Muscle of leg (tissue), 11 donors: ENCODE data around the gene LRRC61. TPM values are rescaled to one million over a fixed set of nuclear protein-coding genes. Genes with fewer than 3 reads are reported as not detected.

ENCODE experiments used
- DNase-seq: peaks from one replicate; pipeline ENCODE4 v3.0.0; 2013
- H3K27ac ChIP-seq: one replicate; pipeline ENCODE4 v1.5.1; 2013; ENCODE audit warnings: mild to moderate bottlenecking, low read length, control low read depth
- H3K27me3 ChIP-seq: one replicate; pipeline ENCODE4 v1.6.1; 2013; ENCODE audit warnings: low read length; ENCODE audit not compliant: control insufficient read depth, insufficient read depth
- H3K36me3 ChIP-seq: one replicate; pipeline ENCODE4 v1.6.1; 2013; ENCODE audit warnings: low read length; ENCODE audit not compliant: control insufficient read depth, insufficient read depth
- H3K4me1 ChIP-seq: one replicate; pipeline ENCODE4 v1.6.1; 2013; ENCODE audit warnings: low read length; ENCODE audit not compliant: control insufficient read depth, insufficient read depth
- H3K4me3 ChIP-seq: one replicate; pipeline ENCODE4 v1.5.1; 2013; ENCODE audit warnings: low read length, control low read depth
- H3K9me3 ChIP-seq: replicated peaks from 2 replicates; pipeline ENCODE4 v1.6.1; 2013; ENCODE audit warnings: low read depth, low read length; ENCODE audit not compliant: control insufficient read depth
- WGBS: methylation state at CpG from one replicate; pipeline ENCODE4 v1.1.5; 2013; ENCODE audit warnings: missing lambda C conversion rate; ENCODE audit not compliant: insufficient coverage; 5-methylcytosine and 5-hydroxymethylcytosine counted together
- polyA plus RNA-seq, 8 donors: library from polyadenylated mRNA; unstranded; fragments of 120-200 nt; gene quantifications; one replicate each; pipeline versions ENCODE4 v1.2.1 to v1.2.3, GENCODE V29; 2013; ENCODE audit warnings: inconsistent platforms in 1 of 8, low replicate concordance in 1 of 8; ENCODE audit not compliant: insufficient read length in 8 of 8, insufficient read depth in 1 of 8
- total RNA-seq: library from RNA; stranded (reverse); fragments of 120-200 nt; gene quantifications from one replicate; pipeline ENCODE4 v1.2.4, GENCODE V29; 2013

Gene LRRC61
- total and polyA plus RNA-seq, 9 donors: 3.6 to 11.9 (median 7.6) TPM

DNA sequence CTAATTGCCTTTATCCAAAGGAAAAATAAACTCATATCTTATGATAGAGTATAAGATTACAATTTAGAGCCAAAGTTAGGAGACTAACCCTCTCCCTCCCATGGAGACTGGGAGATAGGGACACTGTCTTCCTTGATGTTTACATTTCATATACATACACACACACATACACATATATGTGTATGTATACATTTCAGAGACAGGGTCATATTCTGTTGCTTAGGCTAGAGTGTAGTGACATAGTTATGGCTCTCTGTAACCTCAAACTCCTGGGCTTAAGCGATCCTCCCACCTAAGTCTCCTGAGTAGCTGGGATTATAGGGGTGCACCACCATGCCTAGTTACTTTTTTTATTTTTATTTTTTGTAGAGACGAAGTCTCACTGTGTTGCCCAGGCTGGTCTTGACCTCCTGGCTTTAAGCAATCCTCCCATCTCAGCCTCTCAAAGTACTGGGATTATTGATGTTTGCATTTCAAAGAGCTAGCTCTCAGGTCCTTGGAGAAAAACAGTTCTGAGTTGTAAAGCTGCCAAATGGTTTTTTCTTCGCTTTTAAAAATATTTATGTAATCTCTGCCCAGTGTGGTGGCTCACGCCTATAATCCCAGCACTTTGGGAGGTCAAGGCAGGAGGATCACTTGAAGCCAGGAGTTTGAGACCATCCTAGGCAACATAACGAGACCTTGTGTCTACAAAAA lies 37.4 kb downstream of the LRRC61 start:
- Histone ChIP-seq H3K27me3 (no peaks in the 10 kb centered on the region), H3K4me1 (peaks cover 30% of the 10 kb centered on the region), H3K9me3 (no peaks in the 10 kb centered on the region), H3K4me3 (no peak overlapping the region), H3K27ac (no peak overlapping the region), H3K36me3 (no peaks in the 10 kb centered on the region)
- no CpG with 5 or more reads among the region's 5 CpGs for WGBS
- DNase-seq: no peak

DNA sequence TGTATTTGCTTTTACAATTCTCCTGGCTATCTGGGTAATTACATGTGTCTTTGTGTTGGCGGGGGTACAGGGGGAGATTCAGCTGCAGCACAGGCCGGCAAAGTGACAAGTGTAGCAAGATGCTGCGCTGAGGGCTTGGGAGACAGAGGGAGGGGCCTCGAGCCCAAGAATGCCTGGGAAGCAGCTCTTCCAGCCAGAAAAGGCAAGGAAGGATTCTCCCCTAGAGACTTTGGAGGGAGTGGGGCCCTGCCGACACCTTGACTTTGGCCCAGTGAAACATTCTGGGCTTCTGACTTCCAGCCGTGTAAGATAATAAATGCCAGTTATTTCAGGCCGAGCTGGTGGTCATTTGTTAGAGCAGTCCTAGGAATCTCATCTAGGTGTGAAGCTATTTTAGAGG lies 38.2 kb downstream of the LRRC61 start:
- 21% methylated on average over 7 of the region's 7 CpGs for WGBS
- Histone ChIP-seq H3K36me3 (no peaks in the 10 kb centered on the region), H3K9me3 (no peaks in the 10 kb centered on the region), H3K27ac (no peak overlapping the region), H3K4me1 (peaks cover 30% of the 10 kb centered on the region), H3K4me3 (no peak overlapping the region), H3K27me3 (no peaks in the 10 kb centered on the region)
- no peak for DNase-seq

DNA sequence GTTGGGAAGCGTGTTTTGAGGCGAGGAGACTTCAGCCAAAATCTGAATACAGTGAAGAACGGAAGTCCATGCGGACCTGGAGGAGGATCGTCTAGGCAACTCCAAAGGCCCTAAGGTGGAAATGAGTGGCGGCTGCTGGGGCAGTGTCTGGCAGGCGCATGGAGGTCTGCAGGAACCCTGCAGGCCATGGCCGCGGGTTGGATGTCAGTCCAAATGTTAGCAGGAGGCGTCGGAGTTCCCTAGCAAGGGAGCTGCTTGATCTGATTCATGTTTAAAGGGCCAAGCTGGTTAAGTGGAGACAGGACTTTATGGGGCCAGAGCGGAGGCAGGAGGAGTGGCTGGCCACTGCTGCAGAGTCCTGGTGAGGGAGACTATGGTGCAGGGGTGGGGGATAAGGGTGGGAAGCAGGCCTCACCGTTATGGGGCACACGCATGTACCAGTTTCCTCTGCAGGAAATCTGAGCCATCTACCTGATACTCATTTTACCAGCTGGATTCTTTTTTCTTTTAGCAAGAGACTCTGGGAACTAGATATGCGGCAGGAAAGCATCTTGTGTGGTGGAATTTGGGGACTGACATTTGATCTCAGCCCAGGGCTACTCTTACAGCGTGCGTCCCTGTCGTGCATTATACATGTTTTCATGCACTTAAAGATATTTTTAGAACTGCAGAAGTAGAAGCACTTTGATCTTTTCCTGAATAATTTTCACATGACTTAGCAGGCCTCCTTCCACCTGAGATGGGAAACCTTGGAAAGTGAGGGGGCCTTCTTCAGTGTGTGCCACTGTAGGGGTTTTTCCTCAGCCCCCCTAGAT lies 38.9 kb downstream of the LRRC61 start:
- WGBS: 30% methylated on average over 11 of the region's 18 CpGs
- Histone ChIP-seq H3K4me1 (peaks cover 30% of the 10 kb centered on the region), H3K27ac (no peak overlapping the region), H3K27me3 (no peaks in the 10 kb centered on the region), H3K36me3 (no peaks in the 10 kb centered on the region), H3K9me3 (no peaks in the 10 kb centered on the region), H3K4me3 (no peak overlapping the region)
- no peak for DNase-seq

DNA sequence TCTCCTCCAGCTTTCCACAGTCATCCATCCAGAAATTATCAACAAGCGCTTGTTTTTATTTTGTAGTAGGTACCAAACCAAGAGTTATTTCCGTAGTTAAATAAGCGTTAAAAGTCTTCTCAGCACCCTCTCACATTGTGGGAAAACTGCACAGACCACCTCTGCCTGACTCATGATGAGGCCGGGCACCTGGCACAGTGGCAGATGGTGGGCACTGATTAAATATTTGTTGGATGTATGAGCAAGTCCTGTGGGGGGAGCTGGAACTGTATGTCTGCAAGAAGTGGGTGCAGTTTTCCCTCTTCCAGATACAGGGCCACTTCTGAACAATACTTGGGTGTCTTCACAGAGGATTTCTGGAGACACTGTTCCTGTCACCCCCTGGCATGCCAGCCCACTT lies 40.2 kb downstream of the LRRC61 start:
- Histone ChIP-seq H3K27ac (no peak overlapping the region), H3K4me1 (peaks cover 32% of the 10 kb centered on the region), H3K36me3 (no peaks in the 10 kb centered on the region), H3K27me3 (no peaks in the 10 kb centered on the region), H3K4me3 (no peak overlapping the region), H3K9me3 (no peaks in the 10 kb centered on the region)
- DNase-seq: no peak
- no CpG with 5 or more reads among the region's 4 CpGs for WGBS

DNA sequence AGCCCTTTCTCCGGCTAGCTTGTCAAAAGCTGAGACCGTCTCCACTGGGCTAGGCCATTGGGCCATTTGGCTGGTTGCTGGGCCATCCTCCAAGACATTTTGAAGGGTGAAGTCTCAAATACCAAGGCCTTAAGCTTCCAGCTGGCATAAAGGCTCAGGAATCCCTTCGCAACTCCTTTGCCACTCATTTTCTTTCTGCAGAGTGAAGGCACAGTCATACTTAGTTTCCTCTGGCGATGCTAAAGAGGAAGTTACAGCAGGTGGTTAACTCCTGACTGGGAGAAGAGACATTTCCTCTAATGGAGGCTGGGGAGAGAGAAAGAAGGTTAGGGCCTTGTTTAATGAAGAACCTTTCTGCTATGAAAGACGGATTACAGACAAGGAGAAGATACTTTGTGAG lies 40.7 kb downstream of the LRRC61 start:
- 70% methylated on average over 4 of the region's 5 CpGs for WGBS
- no peaks in the 10 kb centered on the region for H3K9me3 ChIP-seq
- H3K27me3 ChIP-seq: no peaks in the 10 kb centered on the region
- H3K4me1 ChIP-seq: peaks cover 32% of the 10 kb centered on the region
- no peak overlapping the region for H3K4me3 ChIP-seq
- peak; percentile 71 for DNase-seq
- H3K36me3 ChIP-seq: no peaks in the 10 kb centered on the region
- H3K27ac ChIP-seq: peak overlapping the region; percentile 17

DNA sequence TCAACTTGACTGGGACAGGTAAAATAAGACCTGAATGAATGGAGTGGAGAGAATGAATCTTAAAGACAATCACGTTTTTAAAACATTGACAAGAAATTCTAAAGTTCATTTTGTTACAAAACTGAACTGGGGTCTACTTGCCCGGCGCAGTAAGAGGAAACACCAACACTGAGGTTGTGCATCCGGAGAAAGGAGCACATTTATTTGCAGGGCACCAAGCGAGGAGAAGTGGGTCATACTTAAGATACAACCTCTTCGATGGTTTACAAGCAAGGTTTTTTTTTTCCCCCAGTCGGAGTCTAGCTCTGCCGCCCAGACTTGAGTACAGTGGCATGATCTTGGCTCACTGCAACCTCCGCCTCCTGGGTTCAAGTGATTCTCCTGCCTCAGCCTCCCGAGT lies 42.0 kb downstream of the LRRC61 start:
- no peak for DNase-seq
- Histone ChIP-seq H3K4me1 (peaks cover 42% of the 10 kb centered on the region), H3K4me3 (no peak overlapping the region), H3K9me3 (no peaks in the 10 kb centered on the region), H3K27me3 (no peaks in the 10 kb centered on the region), H3K36me3 (peaks cover 9% of the 10 kb centered on the region), H3K27ac (no peak overlapping the region)
- WGBS: 94% methylated on average over 9 of the region's 10 CpGs

DNA sequence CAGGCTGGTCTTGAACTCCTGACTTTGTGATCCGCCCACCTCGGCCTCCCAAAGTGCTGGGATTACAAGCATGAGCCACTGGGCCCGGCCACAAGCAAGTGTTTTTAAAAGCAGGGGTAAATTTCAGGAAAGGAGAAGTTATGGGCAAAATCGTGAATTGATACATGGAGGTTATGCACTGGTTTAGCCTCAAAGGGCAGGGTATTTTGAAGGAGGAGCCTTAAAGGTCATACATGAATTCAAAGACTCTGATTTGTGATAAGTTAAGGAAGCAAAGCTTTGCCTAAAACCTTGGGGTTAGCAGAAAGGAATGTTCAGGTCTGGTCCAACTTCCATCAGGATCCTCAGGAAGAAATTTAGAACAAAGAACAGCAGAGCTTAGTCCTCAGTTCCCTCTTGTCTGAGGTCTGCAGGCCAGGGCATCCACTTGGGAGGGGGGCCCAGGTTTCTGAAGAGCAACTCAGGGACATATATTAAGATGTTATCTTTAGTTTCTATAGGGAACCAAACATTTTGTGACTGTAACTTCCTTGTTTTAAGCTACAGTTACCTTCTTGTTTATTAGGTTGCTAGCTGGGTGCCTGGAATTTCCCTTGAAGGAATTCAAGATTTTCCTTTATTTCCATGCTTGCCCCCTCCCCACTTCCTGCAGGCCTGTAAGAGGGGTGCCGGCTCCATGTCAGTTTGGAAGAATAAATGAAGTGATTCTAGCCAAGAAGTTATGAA lies 42.7 kb downstream of the LRRC61 start:
- peak overlapping the region; percentile 47 for H3K27ac ChIP-seq
- WGBS: 74% methylated on average over 4 of the region's 5 CpGs
- peaks cover 47% of the 10 kb centered on the region for H3K4me1 ChIP-seq
- no peaks in the 10 kb centered on the region for H3K9me3 ChIP-seq
- H3K4me3 ChIP-seq: no peak overlapping the region
- H3K36me3 ChIP-seq: peaks cover 15% of the 10 kb centered on the region
- no peaks in the 10 kb centered on the region for H3K27me3 ChIP-seq
- no peak for DNase-seq

DNA sequence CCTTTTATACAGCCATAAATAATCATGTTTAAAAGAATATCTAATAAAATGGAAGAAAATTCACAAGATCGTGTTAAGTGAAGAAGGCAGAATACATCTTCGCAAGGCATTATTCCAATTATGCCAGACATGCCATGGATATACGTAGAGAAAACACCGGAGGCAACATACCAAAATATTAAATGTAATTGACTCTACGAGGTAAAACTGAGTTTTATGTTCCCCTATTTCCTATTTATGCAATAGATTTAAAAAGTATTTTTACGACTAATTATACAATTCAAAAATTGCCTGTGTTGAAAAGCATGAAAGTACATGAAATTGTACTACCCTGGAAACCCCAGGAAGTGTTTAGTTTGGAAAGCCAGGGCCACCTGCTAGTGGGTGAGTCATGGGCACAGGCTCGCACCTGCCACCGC lies 44.5 kb downstream of the LRRC61 start:
- Histone ChIP-seq H3K4me1 (peaks cover 30% of the 10 kb centered on the region), H3K36me3 (peaks cover 28% of the 10 kb centered on the region), H3K9me3 (no peaks in the 10 kb centered on the region), H3K27me3 (no peaks in the 10 kb centered on the region), H3K4me3 (peak overlapping the region; percentile 64), H3K27ac (peak overlapping the region; percentile 92)
- DNase-seq: no peak
- 6% methylated on average over 2 of the region's 8 CpGs for WGBS

DNA sequence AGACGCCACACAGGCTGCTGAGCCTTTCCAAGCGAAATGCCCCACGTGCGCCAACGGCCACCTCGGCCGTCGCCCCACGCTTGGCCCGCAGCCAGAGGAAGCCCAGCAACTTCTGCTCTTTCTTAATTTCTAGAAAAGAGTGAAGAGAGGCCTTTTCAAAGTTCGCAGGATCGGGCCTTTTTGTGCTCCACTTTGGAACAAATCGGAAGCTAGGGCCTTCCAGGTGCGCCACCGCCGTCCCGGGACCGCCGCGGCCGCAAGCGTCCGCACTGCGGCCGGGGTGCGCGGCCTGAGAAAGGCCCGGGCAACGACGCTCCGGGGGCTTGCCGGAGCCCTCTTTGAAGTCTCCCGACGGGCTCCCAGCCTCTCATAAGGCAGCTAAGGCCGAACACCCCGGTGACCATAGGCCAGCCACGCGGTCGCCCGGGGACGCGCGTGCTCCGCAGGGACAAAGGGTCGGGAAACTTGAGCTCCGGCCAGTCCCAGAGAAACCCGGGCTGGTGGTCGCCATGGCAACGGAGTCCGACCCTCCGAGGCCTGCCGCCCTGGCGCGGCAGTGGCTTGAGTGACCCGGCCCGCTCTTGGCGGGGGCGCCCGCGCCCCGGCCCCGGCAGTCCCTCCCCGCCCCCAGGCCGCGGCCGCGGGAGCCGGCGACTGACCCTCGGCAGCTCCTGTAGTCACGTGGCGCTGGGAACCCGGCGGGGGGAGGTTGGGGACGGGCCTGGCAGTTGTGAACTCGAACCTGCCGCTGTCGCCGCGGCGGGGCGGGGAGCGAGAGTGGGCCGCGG lies 45.1 kb downstream of the LRRC61 start, which contains the start of gene REPIN1:
REPIN1 (plus strand) TSS at position 727 of the 788 bp plus-strand sequence. CDS start 890 bp downstream, outside the sequence.
- Histone ChIP-seq H3K36me3 (peaks cover 34% of the 10 kb centered on the region), H3K27me3 (no peaks in the 10 kb centered on the region), H3K4me3 (peak within 1 kb of the TSS; percentile 90), H3K27ac (peak within 1 kb of the TSS; percentile 92), H3K9me3 (no peaks in the 10 kb centered on the region), H3K4me1 (peaks cover 35% of the 10 kb centered on the region)
- under 1% methylated on average over 84 of the region's 85 CpGs for WGBS
- DNase-seq: peak; percentile 97
